Tibial artery (tissue), 4 donors: ENCODE data around the gene FBH1.

Experiments
- DNase-seq, 2 donors: peaks; one replicate each; pipeline ENCODE4 v3.0.0-alpha.2; 2019
- H3K27ac ChIP-seq, 2 donors: fragments of 200-600 bp; sonication (generic) in 1 of 2; 1 replicate in 1 of 2; 2 replicates in 1 of 2; pipeline ENCODE4 v1.5.1; 2018 to 2019; ENCODE audit warnings: mild to moderate bottlenecking in 1 of 2
- H3K27me3 ChIP-seq, 2 donors: fragments of 200-600 bp; sonication (generic) in 1 of 2; one replicate each; pipeline versions ENCODE4 v1.5.1 to v1.6.0; 2016 to 2019
- H3K36me3 ChIP-seq, 3 donors: fragments of 200-600 bp; sonication (generic) in 2 of 3; one replicate each; pipeline ENCODE4 v1.5.1; 2016 to 2019; ENCODE audit warnings: mild to moderate bottlenecking in 2 of 3
- H3K4me1 ChIP-seq, 4 donors: fragments of 200-600 bp; sonication (generic) in 2 of 4; 1 replicate in 3 of 4; 2 replicates in 1 of 4; pipeline ENCODE4 v1.5.1; 2016 to 2019
- H3K4me3 ChIP-seq, 2 donors: fragments of 200-600 bp; sonication (generic) in 1 of 2; 1 replicate in 1 of 2; 2 replicates in 1 of 2; pipeline ENCODE4 v1.5.1; 2018 to 2019; ENCODE audit warnings: mild to moderate bottlenecking in 2 of 2
- H3K9me3 ChIP-seq, 3 donors: fragments of 200-600 bp; sonication (generic) in 1 of 3; one replicate each; pipeline ENCODE4 v1.5.1; 2016 to 2019
- intact Hi-C: fragments of 100-400 bp; cut with DNase I; formaldehyde crosslinking; loops from one replicate; pipeline ENCODE4 v1.15.0; 2023; ENCODE audit warnings: low total_unique reads
- TF ChIP-seq, protein P1 (sequence below), 2 experiments: fragments of 200-600 bp in 1 of 2; fragments of 450-650 bp in 1 of 2; IDR thresholded peaks; one replicate each; pipeline ENCODE4 v1.5.1; 2017 to 2019; ENCODE audit warnings: antibody characterized with exemption in 2 of 2, mild to moderate bottlenecking in 1 of 2, moderate library complexity in 1 of 2

FBH1 gene

DNA sequence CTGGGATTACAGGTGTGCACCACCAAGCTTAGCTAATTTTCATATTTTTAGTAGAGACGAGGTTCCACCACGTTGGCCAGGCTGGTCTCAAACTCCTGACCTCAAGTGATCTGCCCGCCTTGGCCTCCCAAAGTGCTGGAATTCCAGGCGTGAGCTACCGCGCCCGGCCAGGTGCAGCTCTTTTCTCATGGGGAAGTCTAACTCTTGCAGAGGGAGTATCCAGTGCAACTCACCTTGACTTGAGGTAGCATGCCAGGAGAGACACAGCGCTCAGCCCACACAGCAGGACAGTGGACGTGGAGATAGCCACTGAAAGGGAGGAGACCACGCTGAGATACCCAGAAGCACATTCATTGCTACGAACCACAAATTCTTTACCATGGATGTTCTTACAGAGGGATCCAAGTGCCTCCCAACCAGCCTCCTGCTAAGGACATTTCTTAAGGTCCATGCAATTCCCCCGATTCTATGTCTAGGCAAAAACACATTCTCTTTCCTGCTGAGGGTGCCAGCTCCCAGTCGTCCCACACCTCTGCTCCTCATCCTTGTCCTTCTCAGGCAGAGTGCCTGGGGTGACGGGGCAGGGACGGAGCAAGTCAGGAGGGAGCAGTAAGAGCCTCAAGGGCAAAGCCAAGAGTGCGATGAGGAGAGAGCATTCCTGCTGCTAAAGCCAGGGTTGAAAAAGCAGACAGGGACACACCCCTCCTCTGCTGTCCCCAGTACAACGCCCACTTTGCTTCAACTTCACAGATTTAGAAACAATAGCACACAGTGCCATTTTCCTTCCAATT lies 66.3 kb downstream of the FBH1 start:
- H3K27me3 ChIP-seq: no peaks in the 10 kb centered on the region
- peaks cover 0 to 12% (median 0%) of the 10 kb centered on the region in 4 donors for H3K4me1 ChIP-seq
- DNase-seq: no peak
- H3K36me3 ChIP-seq: peaks cover 0 to 19% (median 6%) of the 10 kb centered on the region in 3 donors
- TF ChIP-seq, protein P1, sequence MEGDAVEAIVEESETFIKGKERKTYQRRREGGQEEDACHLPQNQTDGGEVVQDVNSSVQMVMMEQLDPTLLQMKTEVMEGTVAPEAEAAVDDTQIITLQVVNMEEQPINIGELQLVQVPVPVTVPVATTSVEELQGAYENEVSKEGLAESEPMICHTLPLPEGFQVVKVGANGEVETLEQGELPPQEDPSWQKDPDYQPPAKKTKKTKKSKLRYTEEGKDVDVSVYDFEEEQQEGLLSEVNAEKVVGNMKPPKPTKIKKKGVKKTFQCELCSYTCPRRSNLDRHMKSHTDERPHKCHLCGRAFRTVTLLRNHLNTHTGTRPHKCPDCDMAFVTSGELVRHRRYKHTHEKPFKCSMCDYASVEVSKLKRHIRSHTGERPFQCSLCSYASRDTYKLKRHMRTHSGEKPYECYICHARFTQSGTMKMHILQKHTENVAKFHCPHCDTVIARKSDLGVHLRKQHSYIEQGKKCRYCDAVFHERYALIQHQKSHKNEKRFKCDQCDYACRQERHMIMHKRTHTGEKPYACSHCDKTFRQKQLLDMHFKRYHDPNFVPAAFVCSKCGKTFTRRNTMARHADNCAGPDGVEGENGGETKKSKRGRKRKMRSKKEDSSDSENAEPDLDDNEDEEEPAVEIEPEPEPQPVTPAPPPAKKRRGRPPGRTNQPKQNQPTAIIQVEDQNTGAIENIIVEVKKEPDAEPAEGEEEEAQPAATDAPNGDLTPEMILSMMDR (IDR thresholded peaks at IDR 0.05): no peak
- no peak overlapping the region for H3K4me3 ChIP-seq
- intact Hi-C loops: no loop called here
- no peaks in the 10 kb centered on the region for H3K9me3 ChIP-seq
- H3K27ac ChIP-seq: no peak overlapping the region

DNA sequence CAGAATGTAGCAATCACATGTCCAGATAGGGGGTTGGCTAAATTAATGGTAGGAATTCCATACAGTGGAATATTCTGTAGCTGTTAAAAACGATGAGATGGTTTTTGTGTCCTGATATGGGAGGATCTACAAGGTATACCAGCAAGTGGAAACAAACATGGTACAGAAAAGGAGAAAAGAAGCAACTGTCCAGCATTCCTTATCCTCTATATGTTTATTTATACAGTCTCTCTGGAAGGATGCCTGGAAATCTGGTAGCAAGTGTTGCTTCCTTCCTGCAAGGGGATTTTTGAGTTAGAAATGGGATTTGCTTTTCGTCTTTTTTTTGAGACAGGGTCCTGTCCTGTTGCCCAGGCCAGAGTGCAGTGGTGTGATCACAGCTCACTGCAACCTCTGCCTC lies 68.0 kb downstream of the FBH1 start:
- Histone ChIP-seq H3K36me3 (peaks cover 4 to 24% (median 6%) of the 10 kb centered on the region in 3 donors), H3K27me3 (no peaks in the 10 kb centered on the region), H3K27ac (no peak overlapping the region), H3K4me1 (peaks cover 0 to 7% (median 0%) of the 10 kb centered on the region in 4 donors), H3K4me3 (no peak overlapping the region), H3K9me3 (no peaks in the 10 kb centered on the region)
- DNase-seq: no peak
- intact Hi-C loops: no loop called here
- TF ChIP-seq, protein P1 (IDR thresholded peaks at IDR 0.05): no peak

DNA sequence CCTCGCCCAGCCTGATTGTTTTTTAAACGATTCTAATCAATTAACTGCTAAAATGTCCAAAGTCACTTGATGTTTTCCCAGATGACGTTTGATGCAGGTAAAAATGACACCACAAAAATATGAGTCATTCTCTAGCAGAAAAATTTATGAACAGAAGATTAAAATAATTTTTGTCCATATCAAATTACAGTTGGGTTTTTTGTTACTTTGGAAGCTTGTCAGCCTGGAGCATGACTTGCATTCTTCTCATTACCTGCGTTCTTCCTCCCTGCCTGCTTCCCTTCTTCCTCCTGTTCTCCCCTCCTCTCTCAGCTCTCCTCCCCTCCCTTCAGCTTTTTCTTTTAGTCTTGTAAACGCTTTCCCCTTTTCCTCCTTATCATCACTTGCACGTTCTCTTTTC lies 68.6 kb downstream of the FBH1 start:
- Histone ChIP-seq H3K36me3 (peaks cover 4 to 26% (median 6%) of the 10 kb centered on the region in 3 donors), H3K4me3 (no peak overlapping the region), H3K27ac (no peak overlapping the region), H3K4me1 (peaks cover 0 to 7% (median 0%) of the 10 kb centered on the region in 4 donors), H3K9me3 (no peaks in the 10 kb centered on the region), H3K27me3 (no peaks in the 10 kb centered on the region)
- TF ChIP-seq, protein P1 (IDR thresholded peaks at IDR 0.05): no peak
- no peak for DNase-seq
- intact Hi-C loops: no loop called here

DNA sequence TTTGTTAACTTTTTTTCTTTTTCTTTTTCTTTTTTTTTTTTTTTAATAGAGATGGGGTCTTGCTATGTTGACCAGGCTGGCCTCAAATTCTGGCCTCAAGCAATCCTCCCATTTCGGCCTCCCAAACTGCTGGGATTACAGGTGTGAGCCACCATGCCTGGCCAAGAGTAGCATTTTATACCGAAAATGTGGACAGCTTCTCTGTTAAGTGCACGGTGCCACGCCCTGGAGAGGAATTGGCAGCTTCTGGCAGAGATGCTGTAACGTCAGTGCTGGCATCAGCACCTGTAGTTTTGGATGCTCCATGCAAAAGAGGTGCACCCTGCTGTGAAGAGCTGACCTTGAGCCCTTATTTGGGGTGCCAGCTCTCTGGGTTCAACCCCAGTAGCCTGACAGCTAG lies 69.1 kb downstream of the FBH1 start:
- no peak for DNase-seq
- Histone ChIP-seq H3K27ac (no peak overlapping the region), H3K4me1 (peaks cover 0 to 7% (median 0%) of the 10 kb centered on the region in 4 donors), H3K27me3 (no peaks in the 10 kb centered on the region), H3K9me3 (no peaks in the 10 kb centered on the region), H3K36me3 (peaks cover 4 to 26% (median 6%) of the 10 kb centered on the region in 3 donors), H3K4me3 (no peak overlapping the region)
- TF ChIP-seq, protein P1 (IDR thresholded peaks at IDR 0.05): no peak
- intact Hi-C loops: no loop called here

DNA sequence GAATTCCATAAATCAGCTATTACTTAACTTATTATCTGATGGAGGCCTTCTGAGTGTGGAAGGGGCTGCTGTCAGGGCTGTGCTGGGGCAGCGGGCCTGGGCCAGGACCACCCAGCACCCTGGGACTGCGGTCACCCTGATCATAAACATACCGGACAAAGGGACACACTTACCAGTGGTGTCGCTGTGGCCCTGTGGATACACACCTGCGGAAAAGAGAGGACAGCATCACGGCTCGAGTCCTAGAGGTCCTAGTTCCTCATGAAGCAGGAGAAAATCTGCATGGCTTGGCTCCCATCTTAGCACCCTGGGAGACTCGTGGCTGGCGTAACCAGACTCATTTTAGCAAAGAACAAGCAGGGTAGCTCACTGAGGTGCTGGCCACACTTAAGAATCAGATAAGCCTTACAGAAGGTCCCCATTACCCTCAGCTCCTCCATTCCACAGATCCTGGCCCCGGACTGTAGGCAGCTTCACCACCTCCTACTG lies 69.6 kb downstream of the FBH1 start:
- TF ChIP-seq, protein P1 (IDR thresholded peaks at IDR 0.05): no peak
- Histone ChIP-seq H3K27me3 (no peaks in the 10 kb centered on the region), H3K9me3 (no peaks in the 10 kb centered on the region), H3K4me1 (peaks cover 0 to 7% (median 0%) of the 10 kb centered on the region in 4 donors), H3K27ac (no peak overlapping the region), H3K4me3 (no peak overlapping the region), H3K36me3 (peaks cover 4 to 29% (median 6%) of the 10 kb centered on the region in 3 donors)
- intact Hi-C loops: no loop called here
- no peak for DNase-seq
